GM23338 (cell line): Measurements from ENCODE around the gene BICC1. TPM values are rescaled to one million over a fixed set of nuclear protein-coding genes. Genes with fewer than 3 reads are reported as not detected.

Source experiments
- ATAC-seq: fragments of 200-7000 bp; cut with Tn5 transposase; 3 replicates; pipeline ENCODE4 v1.9.1; 2020
- DNase-seq: peaks from one replicate; pipeline ENCODE4 v3.0.0-alpha.2; 2015; ENCODE audit warnings: low spot score
- H2AFZ ChIP-seq: fragments of 200-600 bp; sonication (generic); 2 replicates; pipeline ENCODE4 v1.8.0; 2016; ENCODE audit warnings: antibody characterized with exemption, mild to moderate bottlenecking, moderate library complexity
- H3F3A ChIP-seq: fragments of 200-600 bp; sonication (generic); replicated peaks from 2 replicates; pipeline ENCODE4 v1.8.0; 2017; ENCODE audit warnings: antibody characterized with exemption, mixed run types, low read depth
- H3K27ac ChIP-seq: fragments of 200-600 bp; sonication (generic); 2 replicates; pipeline ENCODE4 v1.6.1; 2016; ENCODE audit warnings: low read depth
- H3K27me3 ChIP-seq: fragments of 200-600 bp; sonication (generic); 2 replicates; pipeline ENCODE4 v1.8.0; 2016; ENCODE audit warnings: mild to moderate bottlenecking, mixed run types, moderate library complexity; ENCODE audit not compliant: insufficient read depth
- H3K36me3 ChIP-seq: fragments of 200-600 bp; sonication (generic); 2 replicates; pipeline ENCODE4 v1.8.0; 2016; ENCODE audit warnings: mild to moderate bottlenecking; ENCODE audit not compliant: insufficient read depth
- H3K4me1 ChIP-seq: fragments of 200-600 bp; sonication (generic); 2 replicates; pipeline ENCODE4 v1.8.0; 2016; ENCODE audit warnings: mild to moderate bottlenecking, moderate library complexity; ENCODE audit not compliant: insufficient read depth
- H3K4me2 ChIP-seq: fragments of 200-600 bp; sonication (generic); 2 replicates; pipeline ENCODE4 v1.7.1; 2017; ENCODE audit warnings: mixed run types
- H3K4me3 ChIP-seq: fragments of 200-600 bp; sonication (generic); 2 replicates; pipeline ENCODE4 v1.6.1; 2016; ENCODE audit warnings: mixed run types
- H3K79me2 ChIP-seq: fragments of 200-600 bp; sonication (generic); replicated peaks from 2 replicates; pipeline ENCODE4 v1.8.0; 2017; ENCODE audit warnings: mild to moderate bottlenecking; ENCODE audit not compliant: insufficient read depth
- H3K9me2 ChIP-seq: fragments of 200-600 bp; sonication (generic); 2 replicates; pipeline ENCODE4 v1.8.0; 2017; ENCODE audit not compliant: insufficient read depth
- H4K20me1 ChIP-seq: fragments of 200-600 bp; sonication (generic); replicated peaks from 2 replicates; pipeline ENCODE4 v1.8.0; 2017; ENCODE audit warnings: mild to moderate bottlenecking; ENCODE audit not compliant: insufficient read depth
- H3K27ac Mint-ChIP-seq: 2 replicates; pipeline ENCODE4 v1.8.0; 2020; ENCODE audit warnings: inconsistent platforms, mild to moderate bottlenecking, moderate library complexity, mixed read lengths
- H3K27me3 Mint-ChIP-seq: 3 replicates; pipeline ENCODE4 v1.8.0; 2022; ENCODE audit warnings: low read depth, mild to moderate bottlenecking, moderate library complexity, mixed read lengths, inconsistent platforms; ENCODE audit not compliant: insufficient read depth, poor library complexity
- H3K36me3 Mint-ChIP-seq: 3 replicates; pipeline ENCODE4 v1.8.0; 2021; ENCODE audit warnings: low read depth, mild to moderate bottlenecking, inconsistent platforms, moderate library complexity, mixed read lengths
- H3K4me1 Mint-ChIP-seq: 3 replicates; pipeline ENCODE4 v1.8.0; 2020; ENCODE audit warnings: mild to moderate bottlenecking, inconsistent platforms, mixed read lengths
- H3K4me3 Mint-ChIP-seq: 3 replicates; pipeline ENCODE4 v1.8.0; 2021; ENCODE audit warnings: moderate library complexity, mild to moderate bottlenecking, inconsistent platforms, mixed read lengths
- H3K9me3 Mint-ChIP-seq: 3 replicates; pipeline ENCODE4 v1.8.0; 2020; ENCODE audit warnings: moderate library complexity, mild to moderate bottlenecking, inconsistent platforms, mixed read lengths
- EZH2 ChIP-seq: fragments of 200-600 bp; sonication (generic); IDR thresholded peaks from one replicate; pipeline ENCODE4 v1.8.0; 2017; ENCODE audit warnings: antibody characterized with exemption, mild to moderate bottlenecking, low read depth; ENCODE audit not compliant: unreplicated experiment
- JUNB ChIP-seq: IDR thresholded peaks from one replicate; pipeline ENCODE4 v1.6.1; 2016; ENCODE audit warnings: antibody characterized with exemption; ENCODE audit not compliant: unreplicated experiment
- STAT1 ChIP-seq: IDR thresholded peaks from one replicate; pipeline ENCODE4 v1.6.1; 2016; ENCODE audit warnings: antibody characterized with exemption; ENCODE audit not compliant: unreplicated experiment
- ZNF114 ChIP-seq: fragments of 250-450 bp; sonication (Bioruptor Pico); IDR thresholded peaks from 2 replicates; pipeline ENCODE4 v1.5.0; 2020; ENCODE audit warnings: mild to moderate bottlenecking, moderate library complexity
- ZNF331 ChIP-seq: fragments of 250-450 bp; sonication (Bioruptor Pico); IDR thresholded peaks from 2 replicates; pipeline ENCODE4 v1.5.0; 2020; ENCODE audit warnings: low read depth, mild to moderate bottlenecking, moderate library complexity
- polyA plus RNA-seq: library from polyadenylated mRNA; unstranded; fragments of >200 nt; fragmentation: Nextera tagmentation; extraction: Ambion mirVana; gene quantifications from 2 replicates; pipeline ENCODE4 v1.2.1, GENCODE V29; 2016
- total RNA-seq: library from RNA; depleted of rRNA; stranded (reverse); fragments of >200 nt; shearing (Covaris generic); gene quantifications from 2 replicates; pipeline ENCODE4 v1.2.3, GENCODE V29; 2014
- TF ChIP-seq, protein P1 (sequence below): fragments of 250-450 bp; sonication (Bioruptor Pico); IDR thresholded peaks from 2 replicates; pipeline ENCODE4 v1.5.0; 2020; ENCODE audit warnings: mild to moderate bottlenecking, moderate library complexity

Gene BICC1
- total and polyA plus RNA-seq, 2 experiments from 2014 or later = 1.3 to 2.2 TPM

DNA sequence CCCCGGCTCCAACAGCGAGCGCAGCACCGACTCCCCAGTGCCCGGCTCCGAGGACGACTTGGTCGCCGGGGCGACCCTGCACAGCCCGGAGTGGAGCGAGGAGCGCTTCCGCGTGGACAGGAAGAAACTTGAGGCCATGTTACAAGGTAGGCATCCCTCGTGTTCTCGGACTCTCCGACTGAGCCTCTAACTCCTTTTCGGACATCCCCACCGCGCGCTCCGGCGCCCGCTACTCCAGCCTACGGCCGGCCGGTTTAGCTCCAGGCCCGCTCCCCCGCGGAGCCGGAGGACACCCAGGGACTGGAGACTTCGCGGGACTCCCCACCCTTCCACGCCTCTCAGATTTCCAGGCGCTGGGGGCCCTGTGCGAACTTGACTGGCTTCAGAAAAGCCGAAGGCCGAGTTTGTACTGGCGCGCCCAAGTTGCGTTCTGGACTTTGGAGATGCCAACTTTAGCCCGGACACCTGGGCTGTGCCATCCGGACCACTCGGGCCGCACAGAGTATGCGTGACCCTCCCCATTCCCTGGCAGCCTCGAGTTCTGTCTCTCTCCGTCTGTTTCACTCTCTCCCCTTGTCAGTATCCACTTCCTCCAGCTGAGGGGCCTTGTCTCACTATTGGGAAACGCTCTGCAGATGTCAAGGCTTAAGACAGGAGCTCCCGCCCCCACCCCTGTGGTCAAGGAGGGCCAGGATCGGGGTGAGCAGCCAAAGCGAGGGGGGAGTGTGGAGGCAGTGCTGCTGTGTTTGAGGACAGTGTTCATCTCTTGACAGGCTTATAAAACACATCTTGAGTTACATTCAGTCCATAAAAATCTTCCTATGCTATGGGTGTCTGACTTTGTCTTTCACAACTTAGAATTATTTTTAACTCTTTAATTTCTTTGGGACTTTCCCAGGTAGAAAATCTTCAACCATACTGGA is 777 bp downstream of the BICC1 start (continued):
- TF ChIP-seq, protein P1, sequence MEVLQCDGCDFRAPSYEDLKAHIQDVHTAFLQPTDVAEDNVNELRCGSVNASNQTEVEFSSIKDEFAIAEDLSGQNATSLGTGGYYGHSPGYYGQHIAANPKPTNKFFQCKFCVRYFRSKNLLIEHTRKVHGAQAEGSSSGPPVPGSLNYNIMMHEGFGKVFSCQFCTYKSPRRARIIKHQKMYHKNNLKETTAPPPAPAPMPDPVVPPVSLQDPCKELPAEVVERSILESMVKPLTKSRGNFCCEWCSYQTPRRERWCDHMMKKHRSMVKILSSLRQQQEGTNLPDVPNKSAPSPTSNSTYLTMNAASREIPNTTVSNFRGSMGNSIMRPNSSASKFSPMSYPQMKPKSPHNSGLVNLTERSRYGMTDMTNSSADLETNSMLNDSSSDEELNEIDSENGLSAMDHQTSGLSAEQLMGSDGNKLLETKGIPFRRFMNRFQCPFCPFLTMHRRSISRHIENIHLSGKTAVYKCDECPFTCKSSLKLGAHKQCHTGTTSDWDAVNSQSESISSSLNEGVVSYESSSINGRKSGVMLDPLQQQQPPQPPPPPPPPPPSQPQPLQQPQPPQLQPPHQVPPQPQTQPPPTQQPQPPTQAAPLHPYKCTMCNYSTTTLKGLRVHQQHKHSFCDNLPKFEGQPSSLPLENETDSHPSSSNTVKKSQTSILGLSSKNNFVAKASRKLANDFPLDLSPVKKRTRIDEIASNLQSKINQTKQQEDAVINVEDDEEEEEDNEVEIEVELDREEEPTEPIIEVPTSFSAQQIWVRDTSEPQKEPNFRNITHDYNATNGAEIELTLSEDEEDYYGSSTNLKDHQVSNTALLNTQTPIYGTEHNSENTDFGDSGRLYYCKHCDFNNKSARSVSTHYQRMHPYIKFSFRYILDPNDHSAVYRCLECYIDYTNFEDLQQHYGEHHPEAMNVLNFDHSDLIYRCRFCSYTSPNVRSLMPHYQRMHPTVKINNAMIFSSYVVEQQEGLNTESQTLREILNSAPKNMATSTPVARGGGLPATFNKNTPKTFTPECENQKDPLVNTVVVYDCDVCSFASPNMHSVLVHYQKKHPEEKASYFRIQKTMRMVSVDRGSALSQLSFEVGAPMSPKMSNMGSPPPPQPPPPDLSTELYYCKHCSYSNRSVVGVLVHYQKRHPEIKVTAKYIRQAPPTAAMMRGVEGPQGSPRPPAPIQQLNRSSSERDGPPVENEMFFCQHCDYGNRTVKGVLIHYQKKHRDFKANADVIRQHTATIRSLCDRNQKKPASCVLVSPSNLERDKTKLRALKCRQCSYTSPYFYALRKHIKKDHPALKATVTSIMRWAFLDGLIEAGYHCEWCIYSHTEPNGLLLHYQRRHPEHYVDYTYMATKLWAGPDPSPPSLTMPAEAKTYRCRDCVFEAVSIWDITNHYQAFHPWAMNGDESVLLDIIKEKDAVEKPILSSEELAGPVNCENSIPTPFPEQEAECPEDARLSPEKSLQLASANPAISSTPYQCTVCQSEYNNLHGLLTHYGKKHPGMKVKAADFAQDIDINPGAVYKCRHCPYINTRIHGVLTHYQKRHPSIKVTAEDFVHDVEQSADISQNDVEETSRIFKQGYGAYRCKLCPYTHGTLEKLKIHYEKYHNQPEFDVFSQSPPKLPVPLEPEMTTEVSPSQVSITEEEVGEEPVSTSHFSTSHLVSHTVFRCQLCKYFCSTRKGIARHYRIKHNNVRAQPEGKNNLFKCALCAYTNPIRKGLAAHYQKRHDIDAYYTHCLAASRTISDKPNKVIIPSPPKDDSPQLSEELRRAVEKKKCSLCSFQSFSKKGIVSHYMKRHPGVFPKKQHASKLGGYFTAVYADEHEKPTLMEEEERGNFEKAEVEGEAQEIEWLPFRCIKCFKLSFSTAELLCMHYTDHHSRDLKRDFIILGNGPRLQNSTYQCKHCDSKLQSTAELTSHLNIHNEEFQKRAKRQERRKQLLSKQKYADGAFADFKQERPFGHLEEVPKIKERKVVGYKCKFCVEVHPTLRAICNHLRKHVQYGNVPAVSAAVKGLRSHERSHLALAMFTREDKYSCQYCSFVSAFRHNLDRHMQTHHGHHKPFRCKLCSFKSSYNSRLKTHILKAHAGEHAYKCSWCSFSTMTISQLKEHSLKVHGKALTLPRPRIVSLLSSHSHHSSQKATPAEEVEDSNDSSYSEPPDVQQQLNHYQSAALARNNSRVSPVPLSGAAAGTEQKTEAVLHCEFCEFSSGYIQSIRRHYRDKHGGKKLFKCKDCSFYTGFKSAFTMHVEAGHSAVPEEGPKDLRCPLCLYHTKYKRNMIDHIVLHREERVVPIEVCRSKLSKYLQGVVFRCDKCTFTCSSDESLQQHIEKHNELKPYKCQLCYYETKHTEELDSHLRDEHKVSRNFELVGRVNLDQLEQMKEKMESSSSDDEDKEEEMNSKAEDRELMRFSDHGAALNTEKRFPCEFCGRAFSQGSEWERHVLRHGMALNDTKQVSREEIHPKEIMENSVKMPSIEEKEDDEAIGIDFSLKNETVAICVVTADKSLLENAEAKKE (CRISPR knock-in tag) = no peak
- TF ChIP-seq ZNF114 (CRISPR knock-in tag) = no peak

DNA sequence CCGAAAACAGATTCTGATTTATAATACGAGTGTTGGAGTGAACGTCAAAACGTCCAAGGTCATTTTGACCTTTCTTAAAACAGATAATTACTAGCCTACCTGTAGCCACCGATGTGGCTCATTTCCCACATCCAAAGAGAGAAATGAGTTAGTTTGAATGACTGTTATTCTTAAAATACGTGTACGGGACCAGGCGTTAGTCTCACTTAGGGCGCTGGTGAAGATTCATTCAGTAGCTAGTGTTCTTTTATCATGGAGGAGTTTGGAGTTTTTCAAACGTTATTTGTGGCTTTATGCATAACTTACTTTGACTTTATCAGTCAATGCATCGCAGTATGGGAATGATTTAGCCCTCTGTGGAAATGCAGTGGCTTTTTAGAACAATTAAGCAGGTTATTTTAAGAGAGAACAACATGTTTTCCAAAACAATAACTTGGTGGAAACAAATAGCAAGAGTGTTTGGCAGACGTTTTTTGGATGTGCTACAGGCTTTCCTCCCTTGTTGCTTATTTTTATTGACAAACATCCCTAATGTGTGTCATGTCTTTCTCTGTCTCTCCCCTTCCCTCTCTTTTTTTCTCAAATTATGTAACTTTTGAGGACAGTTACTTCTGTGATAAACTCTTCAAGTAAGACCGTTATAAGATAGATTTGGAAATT is 1.6 kb downstream of the BICC1 start:
- Mint-ChIP-seq H3K27ac (no peak overlapping the region), H3K4me3 (peak overlapping the region; percentile 79), H3K4me1 (peaks cover 11% of the 10 kb centered on the region), H3K36me3 (no peaks in the 10 kb centered on the region; the same call in 2 of the 3 replicates), H3K27me3 (peaks cover 31% of the 10 kb centered on the region), H3K9me3 (no peaks in the 10 kb centered on the region; the same call in 2 of the 3 replicates)
- Histone ChIP-seq H3K9me2 (no peaks in the 10 kb centered on the region), H3K27ac (no peak overlapping the region), H2AFZ (no peak overlapping the region), H4K20me1 (no peaks in the 10 kb centered on the region), H3K27me3 (peaks cover 51% of the 10 kb centered on the region), H3K4me2 (peak overlapping the region; percentile 91), H3K4me3 (peak overlapping the region; percentile 78), H3K4me1 (peaks cover 18% of the 10 kb centered on the region), H3K79me2 (no peaks in the 10 kb centered on the region), H3F3A (no peaks in the 10 kb centered on the region; the same call in 1 of the 2 replicates), H3K36me3 (no peaks in the 10 kb centered on the region)
- no peak for ATAC-seq
- no peak for DNase-seq
- TF ChIP-seq, protein P1 (CRISPR knock-in tag) = no peak
- TF ChIP-seq EZH2 (no peak), ZNF114 (CRISPR knock-in tag) (no peak), JUNB (no peak), STAT1 (no peak), ZNF331 (CRISPR knock-in tag) (no peak)
